ENCODE measurements around the gene C3orf62. TPM values are rescaled to one million over a fixed set of nuclear protein-coding genes. Genes with fewer than 3 reads are reported as not detected.

Gene C3orf62
- total RNA-seq, 1 experiment from 2014 or later, result 6.9 TPM

DNA sequence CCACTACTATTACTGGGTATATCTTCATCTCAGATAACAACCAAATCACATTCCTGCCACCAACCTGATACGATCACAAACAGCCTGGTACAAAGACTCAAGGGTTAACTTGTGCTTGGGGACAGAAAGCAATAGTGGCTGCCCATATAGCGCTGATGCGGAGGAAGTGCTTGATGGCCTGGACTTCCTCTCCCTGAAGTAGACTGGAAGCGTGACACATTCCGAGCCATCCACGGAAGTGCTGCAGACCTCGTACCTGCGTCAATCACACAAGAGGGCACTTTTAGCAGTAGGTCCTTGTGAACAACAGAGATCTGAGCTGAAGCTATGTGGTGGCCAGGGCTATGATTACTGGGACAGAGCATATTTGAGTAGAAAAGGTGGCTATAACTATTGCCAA is 17.3 kb upstream of the C3orf62 start:
- Histone ChIP-seq H3K9me3 (ENCODE audit: insufficient read depth, low read depth) (no peaks in the 10 kb centered on the region), H3K36me3 (ENCODE audit: low read depth) (0 out of 2 replicates have a peak, but pooled peaks cover 4% of the 10 kb centered on the region), H3K9me2 (ENCODE audit: insufficient read depth) (no peaks in the 10 kb centered on the region), H3K4me2 (no peak overlapping the region), H3K27me3 (ENCODE audit: insufficient read depth, low read depth) (no peaks in the 10 kb centered on the region), H2AFZ (no peak overlapping the region), H3K27ac (no peak overlapping the region), H3K79me2 (ENCODE audit: low read depth) (no peaks in the 10 kb centered on the region), H4K20me1 (ENCODE audit: insufficient read depth) (no peaks in the 10 kb centered on the region), H3K4me3 (no peak overlapping the region), H3F3A (ENCODE audit: insufficient read depth, low read depth) (no peaks in the 10 kb centered on the region), H3K4me1 (replicated peaks; ENCODE audit: insufficient read depth) (no peaks in the 10 kb centered on the region)
- POLR2A ChIA-PET (ENCODE audit: unreplicated experiment), result no interaction called here
- BruUV-seq (replicated peaks), result no TSS peak
- no peak for DNase-seq
- CTCF ChIA-PET, result no interaction called here
- intact Hi-C loops (cut with micrococcal nuclease; ENCODE audit: unreplicated experiment), result loop anchor here (10.0 kb wide), 1 partner anchor 120 kb away; the partner anchor contains the start of gene KLHDC8B
- TF ChIP-seq, protein P1, sequence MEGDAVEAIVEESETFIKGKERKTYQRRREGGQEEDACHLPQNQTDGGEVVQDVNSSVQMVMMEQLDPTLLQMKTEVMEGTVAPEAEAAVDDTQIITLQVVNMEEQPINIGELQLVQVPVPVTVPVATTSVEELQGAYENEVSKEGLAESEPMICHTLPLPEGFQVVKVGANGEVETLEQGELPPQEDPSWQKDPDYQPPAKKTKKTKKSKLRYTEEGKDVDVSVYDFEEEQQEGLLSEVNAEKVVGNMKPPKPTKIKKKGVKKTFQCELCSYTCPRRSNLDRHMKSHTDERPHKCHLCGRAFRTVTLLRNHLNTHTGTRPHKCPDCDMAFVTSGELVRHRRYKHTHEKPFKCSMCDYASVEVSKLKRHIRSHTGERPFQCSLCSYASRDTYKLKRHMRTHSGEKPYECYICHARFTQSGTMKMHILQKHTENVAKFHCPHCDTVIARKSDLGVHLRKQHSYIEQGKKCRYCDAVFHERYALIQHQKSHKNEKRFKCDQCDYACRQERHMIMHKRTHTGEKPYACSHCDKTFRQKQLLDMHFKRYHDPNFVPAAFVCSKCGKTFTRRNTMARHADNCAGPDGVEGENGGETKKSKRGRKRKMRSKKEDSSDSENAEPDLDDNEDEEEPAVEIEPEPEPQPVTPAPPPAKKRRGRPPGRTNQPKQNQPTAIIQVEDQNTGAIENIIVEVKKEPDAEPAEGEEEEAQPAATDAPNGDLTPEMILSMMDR (conservative IDR thresholded peaks at IDR 0.05), result no peak
- TF ChIP-seq EZH2 (IDR thresholded peaks at IDR 0.05; ENCODE audit: low read depth), result no peak

DNA sequence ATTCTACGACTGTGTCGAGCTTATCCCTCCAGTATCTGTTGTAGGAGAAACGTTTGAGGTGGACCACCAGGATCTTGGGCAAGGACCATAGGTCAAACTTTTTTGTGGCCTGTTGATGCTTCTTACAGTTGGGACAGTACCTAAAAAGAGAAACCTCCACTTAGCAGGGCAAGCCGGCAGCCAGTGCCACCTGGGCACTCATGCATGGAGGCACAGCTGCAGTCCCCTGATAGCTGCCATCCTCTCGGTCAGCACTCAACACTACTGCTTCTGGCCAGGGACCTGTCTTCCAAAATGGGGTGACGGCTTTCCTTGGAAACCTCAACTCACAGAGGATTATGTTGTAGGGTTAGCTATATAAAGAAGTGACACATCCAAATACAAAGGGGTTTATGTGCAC is 7.0 kb upstream of the C3orf62 start:
- ChIA-PET POLR2A (ENCODE audit: unreplicated experiment) (no interaction called here), CTCF (no interaction called here)
- no peak overlapping the region for H3K4me2 ChIP-seq
- H3K79me2 ChIP-seq (ENCODE audit: low read depth), result no peaks in the 10 kb centered on the region
- H3K36me3 ChIP-seq (ENCODE audit: low read depth), result peaks cover 7% of the 10 kb centered on the region; the same call in 1 of the 2 replicates
- H3K27ac ChIP-seq, result no peak overlapping the region
- no TSS peak for BruUV-seq (replicated peaks)
- no peaks in the 10 kb centered on the region for H3K27me3 ChIP-seq (ENCODE audit: insufficient read depth, low read depth)
- intact Hi-C loops (cut with micrococcal nuclease; ENCODE audit: unreplicated experiment), result no loop called here
- no peaks in the 10 kb centered on the region for H4K20me1 ChIP-seq (ENCODE audit: insufficient read depth)
- H2AFZ ChIP-seq, result no peak overlapping the region
- H3K4me3 ChIP-seq, result no peak overlapping the region
- no peaks in the 10 kb centered on the region for H3K9me2 ChIP-seq (ENCODE audit: insufficient read depth)
- no peak for DNase-seq
- TF ChIP-seq EZH2 (IDR thresholded peaks at IDR 0.05; ENCODE audit: low read depth), result no peak
- TF ChIP-seq, protein P1 (conservative IDR thresholded peaks at IDR 0.05), result no peak
- H3K9me3 ChIP-seq (ENCODE audit: insufficient read depth, low read depth), result no peaks in the 10 kb centered on the region
- H3K4me1 ChIP-seq (replicated peaks; ENCODE audit: insufficient read depth), result no peaks in the 10 kb centered on the region
- H3F3A ChIP-seq (ENCODE audit: insufficient read depth, low read depth), result no peaks in the 10 kb centered on the region

DNA sequence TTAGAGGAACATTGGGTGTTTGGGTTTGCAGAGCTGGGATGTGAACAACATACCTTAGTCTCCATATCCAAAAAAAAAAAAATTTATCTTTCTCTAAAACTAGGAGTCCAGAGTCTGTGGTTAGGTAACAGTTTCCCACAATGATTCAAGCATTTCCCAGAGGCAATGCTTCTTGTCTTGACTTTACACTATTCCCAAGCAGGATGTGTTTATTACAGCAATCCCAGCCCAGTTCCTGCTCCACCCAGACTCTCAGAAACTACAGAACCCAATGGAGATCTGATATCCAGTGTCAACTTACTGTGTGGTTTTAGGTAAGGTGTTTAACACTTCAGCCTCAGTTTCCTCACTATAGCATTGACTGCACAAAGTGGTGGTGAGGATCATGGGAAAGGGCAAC is 2.3 kb upstream of the C3orf62 start:
- CTCF ChIA-PET, result no interaction called here
- Histone ChIP-seq H3F3A (ENCODE audit: insufficient read depth, low read depth) (no peaks in the 10 kb centered on the region), H3K79me2 (ENCODE audit: low read depth) (no peaks in the 10 kb centered on the region), H3K27me3 (ENCODE audit: insufficient read depth, low read depth) (no peaks in the 10 kb centered on the region), H3K36me3 (ENCODE audit: low read depth) (peaks cover 7% of the 10 kb centered on the region; the same call in 1 of the 2 replicates), H3K4me3 (no peak overlapping the region), H3K9me3 (ENCODE audit: insufficient read depth, low read depth) (no peaks in the 10 kb centered on the region), H3K27ac (no peak overlapping the region), H3K4me1 (replicated peaks; ENCODE audit: insufficient read depth) (no peaks in the 10 kb centered on the region), H3K9me2 (ENCODE audit: insufficient read depth) (no peaks in the 10 kb centered on the region), H3K4me2 (no peak overlapping the region), H2AFZ (no peak overlapping the region), H4K20me1 (ENCODE audit: insufficient read depth) (no peaks in the 10 kb centered on the region)
- no TSS peak for BruUV-seq (replicated peaks)
- intact Hi-C loops (cut with micrococcal nuclease; ENCODE audit: unreplicated experiment), result no loop called here
- DNase-seq, result no peak
- POLR2A ChIA-PET (ENCODE audit: unreplicated experiment), result interaction anchor here (0.7 kb wide), 1 partner anchor 873 kb away, joined by 4 read pairs; no protein-coding TSS in a partner anchor
- TF ChIP-seq EZH2 (IDR thresholded peaks at IDR 0.05; ENCODE audit: low read depth), result no peak
- TF ChIP-seq, protein P1 (conservative IDR thresholded peaks at IDR 0.05), result no peak

All from PC-9 (cell line).